ENCODE measurements around the gene INPP5D.

GRCh38 chr2:233247744-233248143, 187.6 kb downstream of the INPP5D start:
- TF ChIP-seq PATZ1 (CRISPR knock-in tag; IDR thresholded peaks at IDR 0.05; ENCODE audit: borderline replicate concordance) (no peak), RARB (CRISPR knock-in tag; IDR thresholded peaks at IDR 0.05) (no peak), CSDC2 (CRISPR knock-in tag; IDR thresholded peaks at IDR 0.05) (no peak)

Measured in SK-N-SH treated with all-trans-retinoic acid at 6 μM for 48 hours (cell line).